GM06990 (cell line): ENCODE data around the gene SEMA6B.

Source experiments
- DNase-seq: peaks from one replicate; pipeline ENCODE4 v3.0.0-alpha.2; 2011; ENCODE audit not compliant: insufficient read length; ENCODE audit errors: extremely low read depth
- H3K27me3 ChIP-seq: replicated peaks from 2 replicates; pipeline ENCODE4 v1.6.0; 2011; ENCODE audit warnings: low read length; ENCODE audit not compliant: control insufficient read depth, insufficient read depth
- H3K36me3 ChIP-seq: 2 replicates; pipeline ENCODE4 v1.5.1; 2011; ENCODE audit warnings: low read length; ENCODE audit not compliant: control insufficient read depth, insufficient read depth
- H3K4me3 ChIP-seq: replicated peaks from 2 replicates; pipeline ENCODE4 v1.5.1; 2011; ENCODE audit warnings: low read depth, mild to moderate bottlenecking, control low read depth, low read length
- CTCF ChIP-seq: IDR thresholded peaks from 2 replicates; pipeline ENCODE4 v1.5.1; 2011; ENCODE audit warnings: low read length, control low read depth, mild to moderate bottlenecking, inconsistent platforms; ENCODE audit not compliant: insufficient read depth, poor library complexity, severe bottlenecking

SEMA6B gene

GRCh38 chr19:4525563-4526002 is 33.9 kb downstream of the SEMA6B start:
- Histone ChIP-seq H3K36me3 (no peaks in the 10 kb centered on the region), H3K27me3 (no peaks in the 10 kb centered on the region; the same call in none of the 2 replicates), H3K4me3 (no peak overlapping the region)
- no peak for DNase-seq
- TF ChIP-seq CTCF, result no peak

GRCh38 chr19:4524808-4525562 is 34.5 kb downstream of the SEMA6B start:
- H3K36me3 ChIP-seq, result no peaks in the 10 kb centered on the region
- no peaks in the 10 kb centered on the region; the same call in none of the 2 replicates for H3K27me3 ChIP-seq
- peak; percentile 87 for TF ChIP-seq CTCF
- no peak overlapping the region for H3K4me3 ChIP-seq
- no peak for DNase-seq

GRCh38 chr19:4523306-4524110 is 36.0 kb downstream of the SEMA6B start:
- no peak for DNase-seq
- TF ChIP-seq CTCF, result peak; percentile 78

GRCh38 chr19:4522291-4523002 is 37.0 kb downstream of the SEMA6B start:
- H3K36me3 ChIP-seq, result no peaks in the 10 kb centered on the region
- no peak for DNase-seq
- no peaks in the 10 kb centered on the region; the same call in 1 of the 2 replicates for H3K27me3 ChIP-seq
- no peak for TF ChIP-seq CTCF
- no peak overlapping the region for H3K4me3 ChIP-seq

More at GRCh38 chr19:4523306-4524110, 36.0 kb downstream of the SEMA6B start:
- H3K4me3 ChIP-seq, result no peak overlapping the region
- H3K36me3 ChIP-seq, result no peaks in the 10 kb centered on the region
- no peaks in the 10 kb centered on the region; the same call in 1 of the 2 replicates for H3K27me3 ChIP-seq

- Histone ChIP-seq H3K4me3 (no peak overlapping the region), H3K36me3 (no peaks in the 10 kb centered on the region), H3K27me3 (no peaks in the 10 kb centered on the region; the same call in 1 of the 2 replicates)
- DNase-seq, result no peak
- no peak for TF ChIP-seq CTCF
Observed at GRCh38 chr19:4521888-4522242, 37.6 kb downstream of the SEMA6B start.
